K562 (cell line): ENCODE data around the gene SLC7A6OS. TPM values are rescaled to one million over a fixed set of nuclear protein-coding genes. Genes with fewer than 3 reads are reported as not detected.

Experiments
- ATAC-seq: fragments of 200-7000 bp; cut with Tn5 transposase; 3 replicates; pipeline ENCODE4 v1.9.1; 2020; ENCODE audit warnings: moderate library complexity
- BruUV-seq: library from RNA; stranded (reverse); fragments of 400-500 nt; replicated peaks from 2 replicates; lab custom pipeline; 2021; lab: Mats Ljungman, UMichigan
- CTCF ChIA-PET: fragments of 300-600 bp; formaldehyde crosslinking; extraction: SDS; loops from one replicate; lab custom pipeline; 2021; ENCODE audit warnings: low intra/inter-chr PET ratio; lab: Yijun Ruan, JAX
- POLR2A ChIA-PET: fragments of 300-600, 350-650 bp; sonication (Branson Sonifier 250); formaldehyde crosslinking; extraction: SDS; loops from one replicate; lab custom pipeline; 2021; ENCODE audit warnings: antibody characterized with exemption, inconsistent platforms; lab: Yijun Ruan, JAX
- DNase-seq, 4 experiments: peaks; one replicate each; pipeline versions ENCODE4 v3.0.0 to v3.0.0-alpha.2; 2011 to 2018; ENCODE audit warnings: low spot score in 3 of 4, mixed read lengths in 3 of 4; ENCODE audit errors: extremely low read depth in 1 of 4
- FAIRE-seq: peaks from 2 replicates; lab custom pipeline; 2011; peaks lifted over from hg19 to GRCh38; lab: Jason Lieb, UNC
- H2AFZ ChIP-seq: 2 replicates; pipeline ENCODE4 v1.6.0; 2011; ENCODE audit warnings: low read depth, low read length, control low read depth, inconsistent platforms
- H3K27ac ChIP-seq: fragments of 200-600 bp; 3 replicates; pipeline ENCODE4 v1.8.0; 2011; ENCODE audit warnings: low read depth, mild to moderate bottlenecking, control low read depth, inconsistent platforms, low read length, moderate library complexity, mixed read lengths; ENCODE audit errors: extremely low read depth
- H3K27me3 ChIP-seq, 2 experiments: fragments of 300-600 bp in 1 of 2; 2 replicates in 1 of 2; 3 replicates in 1 of 2; pipeline versions ENCODE4 v1.6.0 to v1.8.0; 2011; ENCODE audit warnings: inconsistent platforms in 2 of 2, low read length in 2 of 2, mild to moderate bottlenecking in 1 of 2, mixed read lengths in 1 of 2, moderate library complexity in 1 of 2; ENCODE audit not compliant: control insufficient read depth in 2 of 2, insufficient read depth in 2 of 2
- H3K36me3 ChIP-seq: fragments of 300-600 bp; 3 replicates; pipeline ENCODE4 v1.8.0; 2011; ENCODE audit warnings: mild to moderate bottlenecking, low read length, inconsistent platforms; ENCODE audit not compliant: control insufficient read depth, insufficient read depth
- H3K4me1 ChIP-seq, 2 experiments: fragments of 200-600 bp in 1 of 2; replicated peaks in 1 of 2; 2 replicates in 1 of 2; 3 replicates in 1 of 2; pipeline versions ENCODE4 v1.5.1 to v1.8.0; 2011; ENCODE audit warnings: inconsistent platforms in 2 of 2, low read length in 2 of 2, mild to moderate bottlenecking in 1 of 2, mixed read lengths in 1 of 2, moderate library complexity in 1 of 2; ENCODE audit not compliant: control insufficient read depth in 2 of 2, insufficient read depth in 2 of 2
- H3K4me2 ChIP-seq: 2 replicates; pipeline ENCODE4 v1.6.1; 2011; ENCODE audit warnings: low read length, control low read depth, inconsistent platforms, mixed read lengths; ENCODE audit not compliant: insufficient read depth
- H3K4me3 ChIP-seq: fragments of 200-600 bp; sonication (generic), shearing (Covaris generic); 2 replicates; pipeline ENCODE4 v1.5.1; 2016; ENCODE audit warnings: control low read depth, inconsistent platforms
- H3K79me2 ChIP-seq: fragments of 200-600 bp; 3 replicates; pipeline ENCODE4 v1.8.0; 2011; ENCODE audit warnings: low read length, inconsistent platforms; ENCODE audit not compliant: control insufficient read depth, insufficient read depth
- H3K9ac ChIP-seq, 2 experiments: 2 replicates each; pipeline versions ENCODE4 v1.6.0 to v1.6.1; 2011; ENCODE audit warnings: low read depth in 2 of 2, low read length in 2 of 2, control low read depth in 1 of 2, inconsistent platforms in 1 of 2, mild to moderate bottlenecking in 1 of 2, mixed read lengths in 1 of 2; ENCODE audit not compliant: insufficient read depth in 1 of 2
- H3K9me1 ChIP-seq: one replicate; pipeline ENCODE4 v1.6.0; 2011; ENCODE audit warnings: inconsistent platforms, mild to moderate bottlenecking, low read length, moderate library complexity; ENCODE audit not compliant: control insufficient read depth, insufficient read depth
- H3K9me3 ChIP-seq: replicated peaks from 2 replicates; pipeline ENCODE4 v1.5.1; 2011; ENCODE audit warnings: low read depth, low read length, inconsistent platforms; ENCODE audit not compliant: control insufficient read depth, insufficient read depth
- H4K20me1 ChIP-seq: replicated peaks from 2 replicates; pipeline ENCODE4 v1.6.1; 2011; ENCODE audit warnings: low read length, inconsistent platforms, mixed read lengths; ENCODE audit not compliant: control insufficient read depth, insufficient read depth
- GTF2F1 ChIP-seq: IDR thresholded peaks from 2 replicates; pipeline ENCODE4 v1.6.1; 2011; ENCODE audit warnings: low read depth, low read length, improper control_type of control experiment
- HES1 ChIP-seq: fragments of 450-650 bp; IDR thresholded peaks from 2 replicates; pipeline ENCODE4 v1.6.1; 2016; ENCODE audit warnings: low read depth, mild to moderate bottlenecking, moderate library complexity
- MED1 ChIP-seq: sonication (generic); formaldehyde crosslinking; IDR thresholded peaks from 2 replicates; pipeline ENCODE4 v1.8.1; 2023; ENCODE audit warnings: missing genetic modification reagents, borderline replicate concordance
- PML ChIP-seq: IDR thresholded peaks from 2 replicates; pipeline ENCODE4 v1.6.1; 2012; ENCODE audit warnings: low read length, inconsistent platforms
- SMARCA4 ChIP-seq: fragments of 450-650 bp; IDR thresholded peaks from 2 replicates; pipeline ENCODE4 v1.6.1; 2016
- THRB ChIP-seq: fragments of 450-650 bp; formaldehyde crosslinking; conservative IDR thresholded peaks from 2 replicates; pipeline ENCODE4 v1.4.0; 2022; ENCODE audit warnings: mild to moderate bottlenecking, missing genetic modification characterization
- ZFP1 ChIP-seq: fragments of 450-650 bp; formaldehyde crosslinking; IDR thresholded peaks from 2 replicates; pipeline ENCODE4 v1.4.0; 2020; ENCODE audit warnings: mild to moderate bottlenecking, mixed read lengths
- ZNF174 ChIP-seq: fragments of 250-450 bp; sonication (Bioruptor Pico); IDR thresholded peaks from 2 replicates; pipeline ENCODE4 v1.4.0; 2020; ENCODE audit warnings: mild to moderate bottlenecking
- ZNF785 ChIP-seq: fragments of 250-450 bp; sonication (Bioruptor Pico); IDR thresholded peaks from 2 replicates; pipeline ENCODE4 v1.4.0; 2020; ENCODE audit warnings: mild to moderate bottlenecking
- WGBS: fragments of 100-300 bp; shearing (Covaris generic); methylation state at CpG from one replicate; pipeline ENCODE4 v1.1.6; 2016; ENCODE audit warnings: low coverage, mixed read lengths; ENCODE audit not compliant: insufficient coverage; ENCODE audit errors: missing lambda C conversion rate; 5-methylcytosine and 5-hydroxymethylcytosine counted together
- in situ Hi-C: fragments of 300-500 bp; cut with MboI; formaldehyde crosslinking; loops from 4 replicates; pipeline ENCODE4 v1.15.0; 2018; ENCODE audit warnings: inconsistent platforms, mixed read lengths
- intact Hi-C: fragments of 100-400 bp; cut with micrococcal nuclease; formaldehyde crosslinking; loops from 2 replicates; pipeline ENCODE4 v1.14.2; 2022
- polyA plus RNA-seq, 8 experiments: library from polyadenylated mRNA; depleted of rRNA in 4 of 8; stranded (reverse) in 5 of 8; unstranded in 3 of 8; fragments of >200 nt; fragmentation: Nextera tagmentation in 2 of 8; fragmentation: Illumina TruSeq in 1 of 8; extraction: Ambion mirVana in 2 of 8; extraction: Trizol in 1 of 8; gene quantifications; 2 replicates each; pipeline versions ENCODE4 v1.2.1 to v1.2.3, GENCODE V29; 2011 to 2014; ENCODE audit warnings: inconsistent platforms in 1 of 8, missing spikeins in 1 of 8
- total RNA-seq, 7 experiments: library from RNA; depleted of rRNA in 6 of 7; stranded (reverse); fragments of >200 nt in 6 of 7; fragmentation: Illumina TruSeq in 2 of 7; extraction: Trizol in 2 of 7; gene quantifications; 2 replicates each; pipeline versions ENCODE4 v1.2.1 to v1.2.3, GENCODE V29; 2011 to 2021; ENCODE audit warnings: low replicate concordance in 1 of 7

Gene SLC7A6OS
- total and polyA plus RNA-seq, 9 of the 15 experiments (the other 6 are each of a cell fraction or from before 2014, with no cell fraction given): 2.7 to 23.6 (median 17.2) TPM

GRCh38 chr16:68273896-68274295, 36.9 kb downstream of the SLC7A6OS start:
- TF ChIP-seq THRB (CRISPR knock-in tag): no peak
- TF ChIP-seq MED1: no peak
- TF ChIP-seq GTF2F1: no peak
- no peak for TF ChIP-seq PML
- no peak for TF ChIP-seq ZFP1 (CRISPR knock-in tag)
- TF ChIP-seq SMARCA4: no peak
- TF ChIP-seq HES1: no peak
- TF ChIP-seq ZNF174: no peak
- no peak for TF ChIP-seq ZNF785
- Histone ChIP-seq H3K4me3 (no peak overlapping the region), H3K27ac (no peak overlapping the region), H4K20me1 (peaks cover 24% of the 10 kb centered on the region), H3K4me2 (no peak overlapping the region), H3K36me3 (peaks cover 64% of the 10 kb centered on the region), H2AFZ (no peak overlapping the region), H3K9ac (no peak overlapping the region), H3K4me1 (peaks cover 0 to 9% of the 10 kb centered on the region in 2 experiments; a peak in 1 of 5 replicates), H3K27me3 (no peaks in the 10 kb centered on the region), H3K9me1 (no peaks in the 10 kb centered on the region), H3K9me3 (no peaks in the 10 kb centered on the region), H3K79me2 (peaks cover 49% of the 10 kb centered on the region)
- intact Hi-C loops (no loop called here), in situ Hi-C loops (no loop called here)
- ATAC-seq (no peak), FAIRE-seq (no peak), DNase-seq (no peak)
- CTCF ChIA-PET: no interaction called here
- POLR2A ChIA-PET: interaction anchor here (0.7 to 1.4 kb wide), 4 partner anchors 9 to 64 kb away, joined by 3 to 8 read pairs (median 4); partner anchors contain the start of gene SLC7A6
- BruUV-seq: no TSS peak
- 100% methylated on average over 6 of the region's 8 CpGs for WGBS
